Fibroblast of lung (primary cell): ENCODE data around the gene NRIP1. TPM values are rescaled to one million over a fixed set of nuclear protein-coding genes. Genes with fewer than 3 reads are reported as not detected.
A peak's percentile ranks its signal among the peaks of the same experiment; 100 is the strongest.

Source experiments
- DNase-seq, 2 donors: peaks; one replicate each; pipeline versions ENCODE4 v3.0.0 to v3.0.0-alpha.2; 2010; ENCODE audit warnings: low read depth in 2 of 2
- H2AFZ ChIP-seq: 2 replicates; pipeline ENCODE4 v1.5.1; 2012; ENCODE audit warnings: low read length, control low read depth, inconsistent platforms
- H3K27ac ChIP-seq: 2 replicates; pipeline ENCODE4 v1.5.1; 2011; ENCODE audit warnings: low read length, control low read depth; ENCODE audit not compliant: insufficient read depth
- H3K27me3 ChIP-seq: 2 replicates; pipeline ENCODE4 v1.5.1; 2011; ENCODE audit warnings: mild to moderate bottlenecking, low read length; ENCODE audit not compliant: control insufficient read depth, insufficient read depth
- H3K36me3 ChIP-seq: 2 replicates; pipeline ENCODE4 v1.5.1; 2011; ENCODE audit warnings: low read length; ENCODE audit not compliant: control insufficient read depth, insufficient read depth
- H3K4me1 ChIP-seq: 2 replicates; pipeline ENCODE4 v1.5.1; 2011; ENCODE audit warnings: low read length; ENCODE audit not compliant: control insufficient read depth, insufficient read depth; ENCODE audit errors: extremely low read depth
- H3K4me2 ChIP-seq: 2 replicates; pipeline ENCODE4 v1.5.1; 2011; ENCODE audit warnings: low read length, control low read depth; ENCODE audit not compliant: insufficient read depth; ENCODE audit errors: extremely low read depth
- H3K4me3 ChIP-seq, 4 experiments: fragments of 200-600 bp in 1 of 4; sonication (generic) in 1 of 4; replicated peaks in 1 of 4; 2 replicates each; pipeline ENCODE4 v1.5.1; 2011 to 2016; ENCODE audit warnings: low read length in 4 of 4, low read depth in 3 of 4, mild to moderate bottlenecking in 3 of 4, control low read depth in 2 of 4, inconsistent platforms in 1 of 4, mixed read lengths in 1 of 4; ENCODE audit not compliant: insufficient read depth in 1 of 4; ENCODE audit errors: control extremely low read depth in 1 of 4
- H3K79me2 ChIP-seq: 2 replicates; pipeline ENCODE4 v1.5.1; 2012; ENCODE audit warnings: mild to moderate bottlenecking, low read length, inconsistent platforms; ENCODE audit not compliant: control insufficient read depth, insufficient read depth
- H3K9ac ChIP-seq: 2 replicates; pipeline ENCODE4 v1.5.1; 2011; ENCODE audit warnings: mild to moderate bottlenecking, low read length, control low read depth; ENCODE audit not compliant: insufficient read depth
- H3K9me3 ChIP-seq: 2 replicates; pipeline ENCODE4 v1.5.1; 2012; ENCODE audit warnings: low read depth, low read length; ENCODE audit not compliant: control insufficient read depth, insufficient read depth
- H4K20me1 ChIP-seq: 2 replicates; pipeline ENCODE4 v1.5.1; 2011; ENCODE audit warnings: low read length; ENCODE audit not compliant: control insufficient read depth, insufficient read depth; ENCODE audit errors: extremely low read depth
- EZH2 ChIP-seq: IDR thresholded peaks from 2 replicates; pipeline ENCODE4 v1.5.1; 2012; ENCODE audit warnings: low read length, control low read depth, mild to moderate bottlenecking; ENCODE audit errors: missing control alignments
- polyA plus RNA-seq, 2 donors: library from polyadenylated mRNA; depleted of rRNA in 1 of 2; stranded (reverse) in 1 of 2; unstranded in 1 of 2; fragments of >200 nt; gene quantifications; 2 replicates each; pipeline ENCODE4 v1.2.1, GENCODE V29; 2011 to 2012; ENCODE audit warnings: missing spikeins in 1 of 2
- total RNA-seq: library from RNA; depleted of rRNA; stranded (reverse); fragments of >200 nt; gene quantifications from 2 replicates; pipeline ENCODE4 v1.2.1, GENCODE V29; 2014
- TF ChIP-seq, protein P1 (sequence below), 2 donors: IDR thresholded peaks in 1 of 2; conservative IDR thresholded peaks in 1 of 2; 1 replicate in 1 of 2; 2 replicates in 1 of 2; pipeline ENCODE4 v1.5.1; 2011 to 2012; ENCODE audit warnings: low read length in 2 of 2, control low read depth in 1 of 2, inconsistent platforms in 1 of 2, low read depth in 1 of 2, mild to moderate bottlenecking in 1 of 2

NRIP1 gene
- total and polyA plus RNA-seq, 2 donors (not counting 1 experiment from before 2014, with no cell fraction given) = 17.8 to 24.8 TPM

DNA sequence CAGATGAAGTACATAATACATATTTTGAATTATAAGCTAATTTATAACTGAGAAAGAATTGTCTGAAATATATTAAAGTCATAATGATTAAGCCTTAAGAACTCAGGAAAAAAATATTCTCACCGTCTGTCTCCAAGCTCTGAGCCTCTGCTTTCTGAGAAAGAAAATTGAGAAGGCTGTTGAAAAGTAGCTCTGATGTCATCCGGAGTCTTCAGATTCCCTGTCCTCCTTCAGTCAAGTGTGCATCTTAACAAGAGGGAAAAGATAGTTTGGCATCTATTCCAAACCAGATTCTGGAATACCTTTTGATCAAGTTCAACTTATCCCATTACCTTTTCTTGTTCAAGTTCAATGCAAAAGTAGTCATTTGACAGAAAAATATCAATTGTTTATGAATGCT lies 50.6 kb downstream of the NRIP1 start:
- Histone ChIP-seq H3K9ac (no peak overlapping the region), H3K36me3 (peaks cover 2% of the 10 kb centered on the region), H3K4me3 (no peak overlapping the region), H3K4me1 (peaks cover 2% of the 10 kb centered on the region), H3K9me3 (no peaks in the 10 kb centered on the region), H3K27me3 (no peaks in the 10 kb centered on the region), H3K4me2 (no peak overlapping the region), H3K27ac (no peak overlapping the region), H4K20me1 (no peaks in the 10 kb centered on the region), H2AFZ (no peak overlapping the region), H3K79me2 (peaks cover 44% of the 10 kb centered on the region)
- TF ChIP-seq EZH2 = no peak
- TF ChIP-seq, protein P1, sequence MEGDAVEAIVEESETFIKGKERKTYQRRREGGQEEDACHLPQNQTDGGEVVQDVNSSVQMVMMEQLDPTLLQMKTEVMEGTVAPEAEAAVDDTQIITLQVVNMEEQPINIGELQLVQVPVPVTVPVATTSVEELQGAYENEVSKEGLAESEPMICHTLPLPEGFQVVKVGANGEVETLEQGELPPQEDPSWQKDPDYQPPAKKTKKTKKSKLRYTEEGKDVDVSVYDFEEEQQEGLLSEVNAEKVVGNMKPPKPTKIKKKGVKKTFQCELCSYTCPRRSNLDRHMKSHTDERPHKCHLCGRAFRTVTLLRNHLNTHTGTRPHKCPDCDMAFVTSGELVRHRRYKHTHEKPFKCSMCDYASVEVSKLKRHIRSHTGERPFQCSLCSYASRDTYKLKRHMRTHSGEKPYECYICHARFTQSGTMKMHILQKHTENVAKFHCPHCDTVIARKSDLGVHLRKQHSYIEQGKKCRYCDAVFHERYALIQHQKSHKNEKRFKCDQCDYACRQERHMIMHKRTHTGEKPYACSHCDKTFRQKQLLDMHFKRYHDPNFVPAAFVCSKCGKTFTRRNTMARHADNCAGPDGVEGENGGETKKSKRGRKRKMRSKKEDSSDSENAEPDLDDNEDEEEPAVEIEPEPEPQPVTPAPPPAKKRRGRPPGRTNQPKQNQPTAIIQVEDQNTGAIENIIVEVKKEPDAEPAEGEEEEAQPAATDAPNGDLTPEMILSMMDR (conservative IDR thresholded peaks at IDR 0.05 in 1 of 2, IDR thresholded peaks at IDR 0.05 in 1 of 2; ENCODE audit: low read depth in 1 of 2, low read length in 2 of 2) = no peak
- peak in 1 of 2 donors; percentile 50 for DNase-seq

DNA sequence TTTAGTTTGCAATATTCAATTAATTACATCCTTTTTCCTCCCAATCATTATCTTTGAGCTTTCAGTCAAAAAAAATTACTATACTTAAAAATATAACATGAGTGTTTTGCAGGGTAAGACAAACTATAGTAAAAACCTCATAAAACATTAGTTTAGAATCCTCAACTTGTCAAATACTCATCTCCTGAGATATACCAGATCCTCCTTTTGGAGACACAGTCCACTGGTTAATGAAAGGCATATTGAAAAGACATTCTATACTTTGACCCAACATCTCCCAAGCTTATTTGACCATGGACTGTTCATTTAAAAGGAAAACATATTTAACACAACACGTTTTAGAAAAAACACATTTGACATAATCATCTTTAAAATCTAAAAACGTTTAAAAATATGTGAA lies 52.8 kb downstream of the NRIP1 start:
- Histone ChIP-seq H3K36me3 (peaks cover 2% of the 10 kb centered on the region), H3K4me1 (peaks cover 2% of the 10 kb centered on the region), H3K4me2 (no peak overlapping the region), H3K79me2 (peaks cover 42% of the 10 kb centered on the region), H3K4me3 (no peak overlapping the region), H3K9me3 (no peaks in the 10 kb centered on the region), H3K27me3 (no peaks in the 10 kb centered on the region), H3K27ac (no peak overlapping the region), H4K20me1 (no peaks in the 10 kb centered on the region), H2AFZ (no peak overlapping the region), H3K9ac (no peak overlapping the region)
- TF ChIP-seq EZH2 = no peak
- TF ChIP-seq, protein P1 (conservative IDR thresholded peaks at IDR 0.05 in 1 of 2, IDR thresholded peaks at IDR 0.05 in 1 of 2; ENCODE audit: low read depth in 1 of 2, low read length in 2 of 2) = no peak
- no peak for DNase-seq

DNA sequence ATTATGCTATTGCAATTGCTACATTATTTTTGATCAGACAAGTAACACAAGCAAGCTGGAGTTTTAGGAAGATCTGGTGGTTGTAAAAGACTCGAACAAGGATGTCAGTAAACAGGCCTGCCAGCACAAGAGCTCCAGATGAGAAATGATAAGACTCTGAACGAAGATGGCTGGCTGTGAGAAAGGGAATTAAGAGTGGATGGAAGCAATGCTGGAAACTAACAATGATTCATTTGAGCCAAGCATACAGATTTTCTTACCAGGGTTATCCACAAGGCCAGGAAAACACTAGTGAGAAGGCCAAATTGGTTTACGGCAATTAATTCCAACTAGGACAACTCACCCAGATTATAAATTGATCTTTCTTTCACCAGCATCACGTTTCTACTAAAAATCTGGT lies 54.2 kb downstream of the NRIP1 start:
- no peak for TF ChIP-seq EZH2
- TF ChIP-seq, protein P1 (conservative IDR thresholded peaks at IDR 0.05 in 1 of 2, IDR thresholded peaks at IDR 0.05 in 1 of 2; ENCODE audit: low read depth in 1 of 2, low read length in 2 of 2) = no peak
- H3K27me3 ChIP-seq = no peaks in the 10 kb centered on the region
- peaks cover 2% of the 10 kb centered on the region for H3K36me3 ChIP-seq
- no peak overlapping the region for H3K4me2 ChIP-seq
- H3K4me3 ChIP-seq = no peak overlapping the region
- DNase-seq = peak; percentile 28 to 81
- H3K9ac ChIP-seq = no peak overlapping the region
- no peaks in the 10 kb centered on the region for H3K9me3 ChIP-seq
- H3K27ac ChIP-seq = peak overlapping the region; percentile 73
- H3K79me2 ChIP-seq = peaks cover 50% of the 10 kb centered on the region
- peaks cover 4% of the 10 kb centered on the region for H3K4me1 ChIP-seq
- no peaks in the 10 kb centered on the region for H4K20me1 ChIP-seq
- no peak overlapping the region for H2AFZ ChIP-seq
